ENCODE measurements around the gene CXCR5.

Gene CXCR5

DNA sequence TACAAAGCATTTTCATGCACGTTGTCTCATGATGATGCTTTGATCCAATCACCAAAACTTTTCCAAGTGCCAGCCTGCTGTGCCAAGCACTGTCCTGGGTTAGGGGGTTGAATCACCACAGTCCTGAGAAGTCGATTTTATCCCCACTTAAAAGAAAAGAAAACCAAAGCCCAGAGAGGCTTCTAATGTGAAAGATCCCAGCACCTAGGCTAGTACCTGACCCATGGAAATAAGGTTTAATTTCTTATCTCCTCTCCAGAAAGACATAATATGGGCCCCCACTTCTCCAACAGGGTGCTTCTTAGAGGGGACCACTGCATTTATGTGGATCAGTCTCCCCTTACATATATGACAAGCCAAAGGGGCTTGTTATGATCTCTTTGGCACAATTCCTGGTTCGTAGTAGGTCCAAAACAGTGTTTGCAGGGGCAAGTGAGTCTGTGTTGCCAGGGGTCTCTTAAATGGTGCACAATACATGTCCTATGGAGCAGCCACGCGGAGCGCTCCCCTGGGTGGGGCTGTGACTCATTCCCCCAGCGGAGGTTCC, 43.9 kb downstream of the CXCR5 start:
- no peak for DNase-seq (ENCODE audit: low read depth)

DNA sequence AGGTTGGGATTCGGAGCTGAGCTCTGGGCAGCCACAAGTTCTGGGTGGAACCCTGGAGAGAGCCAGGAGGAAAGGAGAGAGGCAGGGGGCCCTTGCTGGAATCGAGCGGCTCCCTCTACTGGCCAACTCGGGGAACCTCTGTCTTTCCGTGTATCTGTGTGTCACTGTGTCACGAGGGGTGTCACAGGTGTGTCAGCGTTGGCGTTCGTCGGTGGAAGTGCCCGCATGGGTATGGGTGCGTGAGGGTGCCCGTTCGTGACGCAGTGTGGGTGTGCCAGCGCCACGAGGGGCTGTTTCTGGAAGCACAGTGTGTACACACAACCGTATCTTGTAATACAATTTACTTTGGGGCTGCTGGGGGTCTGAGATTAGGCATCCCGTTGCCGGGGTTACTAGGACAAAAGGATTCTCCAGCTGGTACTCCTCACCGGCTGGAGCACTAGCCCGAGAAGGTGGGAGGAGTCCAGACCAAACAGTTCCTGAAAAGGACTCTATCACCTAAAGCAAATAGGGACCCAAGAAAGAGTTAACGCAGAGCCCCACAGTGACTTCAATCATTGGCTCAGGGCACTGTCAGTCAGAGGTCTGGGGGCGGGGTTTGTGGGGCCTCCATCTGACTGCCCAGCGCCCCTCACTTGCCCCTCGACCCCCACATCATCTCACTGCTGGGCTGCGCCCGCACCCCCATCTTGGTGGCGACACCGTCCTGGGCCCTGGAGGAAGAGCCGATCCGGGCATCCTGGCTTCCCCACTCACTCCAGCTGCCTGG, 44.6 kb downstream of the CXCR5 start:
- no peak for DNase-seq (ENCODE audit: low read depth)

DNA sequence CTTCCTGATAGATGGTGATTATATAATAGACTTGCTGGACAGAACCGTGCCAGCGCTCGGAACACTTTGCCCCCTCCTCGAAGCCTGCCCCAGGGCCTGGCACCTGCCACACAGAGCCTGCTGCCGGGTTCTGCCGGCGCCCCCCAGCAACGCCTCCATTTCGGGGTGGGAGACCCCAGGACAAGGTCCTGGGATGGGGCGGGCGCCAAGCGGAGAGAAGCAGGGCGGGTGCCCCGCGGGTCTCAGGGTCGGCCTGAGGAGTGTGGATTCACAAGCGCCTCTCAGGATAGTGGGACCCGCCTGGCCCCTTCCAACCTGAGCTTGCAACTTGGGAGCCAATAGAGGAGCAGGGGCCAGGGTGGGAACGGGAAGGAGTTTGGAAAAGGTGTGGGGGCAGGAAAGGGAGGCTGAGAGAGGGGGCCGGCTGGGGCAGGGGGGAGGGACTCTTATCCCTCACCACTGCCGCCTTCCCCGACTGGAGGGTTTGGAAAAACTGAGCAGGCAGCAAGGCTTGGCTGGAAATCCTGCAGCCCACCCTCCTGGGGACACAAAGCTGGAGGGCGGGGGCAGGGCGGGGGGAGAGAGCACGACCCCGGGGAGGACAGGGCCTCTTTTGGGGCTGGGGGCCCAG, 45.3 kb downstream of the CXCR5 start:
- no peak for DNase-seq (ENCODE audit: low read depth)

DNA sequence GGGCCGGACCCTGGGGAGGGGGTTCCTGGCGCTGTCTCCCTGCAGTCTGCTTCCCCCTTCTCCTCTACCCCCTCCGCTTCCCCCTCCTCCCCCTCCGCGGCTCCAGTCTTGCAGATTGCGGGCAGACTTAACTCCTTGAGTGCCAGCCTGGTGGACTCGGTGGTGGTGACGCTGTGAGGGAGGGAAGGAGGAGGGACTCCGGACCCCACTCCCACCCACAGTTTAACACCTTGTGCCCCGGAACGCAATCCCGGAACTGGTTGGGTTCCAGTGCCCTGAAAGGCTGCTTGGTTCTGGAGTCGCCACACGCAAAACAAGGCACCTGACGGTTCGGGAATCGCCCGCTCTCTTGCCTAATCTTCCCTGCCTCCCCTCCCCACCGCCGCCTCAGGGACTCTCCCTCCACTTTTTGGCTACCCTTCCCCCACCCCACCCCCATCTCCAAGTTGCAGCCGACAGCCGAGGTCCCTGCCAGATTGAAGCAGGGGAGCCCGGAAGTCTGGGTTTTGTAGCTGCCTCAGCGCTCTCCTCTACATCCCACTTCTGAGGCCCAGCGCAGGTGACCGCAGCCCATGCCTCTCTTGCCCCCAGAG, 45.9 kb downstream of the CXCR5 start:
- DNase-seq (ENCODE audit: low read depth): no peak

DNA sequence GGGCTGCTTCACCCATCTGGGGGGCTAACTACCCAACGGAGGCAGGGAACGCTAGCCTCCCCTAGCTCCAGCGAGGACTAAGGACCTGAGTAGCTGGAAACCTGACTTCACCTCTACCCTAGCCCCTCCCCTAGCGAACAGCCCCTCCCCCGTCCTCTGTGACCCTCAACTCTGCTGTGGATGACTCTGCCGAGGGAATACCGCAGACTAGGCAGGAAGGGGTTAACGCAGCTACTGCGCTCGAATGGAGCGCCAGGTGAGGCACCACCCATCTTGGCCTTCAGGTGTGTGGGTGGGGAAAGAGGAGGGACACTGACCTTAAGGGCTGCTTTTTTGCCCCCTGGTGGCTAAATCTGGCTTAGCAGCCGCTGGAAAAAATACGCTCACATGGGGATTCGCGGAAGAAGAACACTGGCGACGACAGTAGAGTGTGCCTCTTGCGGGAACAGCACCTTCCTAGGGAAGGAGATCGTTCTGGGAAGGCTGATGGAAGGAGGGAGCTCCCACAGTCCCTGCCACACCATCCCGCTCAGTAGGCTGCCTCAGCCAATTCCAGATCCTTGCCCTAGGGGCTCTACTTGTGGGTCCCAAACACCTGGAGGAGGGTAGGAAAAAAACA, 46.5 kb downstream of the CXCR5 start:
- DNase-seq (ENCODE audit: low read depth): no peak

DNA sequence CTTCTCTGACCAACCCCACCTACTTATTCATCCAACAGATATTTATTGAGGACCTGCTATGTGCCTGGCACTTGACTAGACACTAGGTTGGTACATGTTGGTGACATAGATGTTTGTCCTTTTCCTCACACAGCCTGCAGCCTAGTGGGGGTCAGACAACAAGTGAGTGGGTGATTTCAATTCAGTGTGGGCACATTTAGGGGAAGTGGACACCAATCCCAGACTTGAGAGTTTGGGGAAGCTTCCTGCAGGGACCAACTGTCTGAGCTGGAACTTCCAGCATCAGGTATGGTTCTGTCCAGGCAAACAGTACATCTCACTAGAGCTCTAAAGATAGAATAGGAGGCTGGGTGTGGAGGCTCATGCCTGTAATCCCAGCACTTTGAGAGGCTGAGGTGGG, 47.9 kb downstream of the CXCR5 start:
- DNase-seq (ENCODE audit: low read depth): no peak

DNA sequence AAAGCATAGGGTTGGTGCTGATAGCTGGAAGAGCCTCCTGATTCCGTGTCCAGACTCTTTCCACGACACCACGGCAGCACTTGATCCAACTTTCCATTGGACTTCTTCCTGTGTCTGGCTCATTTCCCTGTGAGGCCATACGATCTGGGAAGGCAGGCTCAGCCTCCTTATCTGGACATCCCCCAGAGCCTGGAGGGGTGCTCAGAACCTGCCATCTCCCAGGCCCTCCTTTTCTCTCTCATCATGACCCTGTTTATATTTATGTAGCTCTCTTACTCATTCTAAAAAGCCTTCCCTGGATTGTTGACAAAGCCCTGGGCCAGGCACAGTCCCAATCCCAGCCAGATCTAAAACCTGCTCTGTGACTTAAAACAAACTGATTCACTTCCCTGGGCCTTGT, 49.8 kb downstream of the CXCR5 start:
- DNase-seq (ENCODE audit: low read depth): no peak

DNA sequence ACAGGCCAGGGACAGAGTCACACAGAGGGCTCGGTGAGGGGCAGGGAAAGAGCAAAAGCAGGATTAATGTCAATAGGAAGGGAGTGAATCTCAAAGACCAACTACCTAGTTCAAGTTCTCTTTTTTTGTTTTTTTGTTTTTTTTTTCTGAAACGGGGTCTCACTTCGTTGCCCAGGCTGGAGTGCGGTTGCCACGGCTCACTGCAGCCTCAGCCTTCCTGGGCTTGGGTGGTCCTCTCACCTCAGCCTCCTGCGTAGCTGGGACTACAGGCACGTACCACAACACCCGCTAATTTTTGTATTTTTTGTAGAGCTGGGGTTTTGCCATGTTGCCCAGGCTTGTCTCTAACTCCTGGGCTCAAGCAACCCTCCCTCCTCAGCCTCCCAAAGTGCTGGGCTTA, 51.7 kb downstream of the CXCR5 start:
- no peak for DNase-seq (ENCODE audit: low read depth)

DNA sequence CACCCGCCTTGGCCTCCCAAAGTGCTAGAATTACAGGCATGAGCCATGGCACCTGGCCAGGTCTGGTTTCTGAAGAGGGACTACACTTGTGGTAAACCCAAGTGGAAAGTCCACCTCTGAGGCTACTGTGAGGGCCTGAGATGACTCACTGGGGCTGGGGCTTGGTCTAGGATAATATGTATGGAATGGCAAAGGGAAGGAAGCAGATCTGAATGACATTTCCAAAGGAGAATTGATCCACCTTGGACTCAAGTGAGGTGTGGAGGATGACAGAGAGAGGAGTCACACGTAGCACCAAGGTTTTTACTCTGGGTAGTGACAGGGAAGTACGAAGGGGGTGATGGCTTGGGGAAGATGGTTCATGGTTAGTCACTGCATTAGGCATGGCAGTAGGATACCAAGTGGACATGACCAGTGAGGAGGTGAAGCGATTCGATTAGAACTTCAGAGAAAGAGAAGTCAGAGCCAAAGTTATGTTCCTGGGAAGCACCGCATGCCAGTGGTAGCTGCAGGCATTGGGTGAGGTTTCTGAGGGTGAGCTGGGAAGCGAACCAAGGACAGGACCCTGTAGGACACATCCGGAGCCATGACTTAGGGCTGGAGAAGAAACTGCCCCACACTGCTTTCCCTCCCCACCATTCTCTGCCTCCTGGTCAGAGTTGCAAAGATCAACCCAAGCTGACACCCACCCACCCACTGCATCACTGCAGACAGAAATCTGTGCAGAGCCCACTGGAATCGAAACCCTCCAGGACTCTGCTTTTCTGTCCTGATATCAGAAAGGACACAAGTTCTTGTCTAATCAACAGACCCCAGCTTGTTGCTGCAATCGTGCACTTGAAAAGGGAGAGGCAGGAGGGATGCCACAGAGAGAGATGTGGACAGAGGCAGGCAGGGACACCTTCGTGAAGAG, 55.1 kb downstream of the CXCR5 start:
- no peak for DNase-seq (ENCODE audit: low read depth)

DNA sequence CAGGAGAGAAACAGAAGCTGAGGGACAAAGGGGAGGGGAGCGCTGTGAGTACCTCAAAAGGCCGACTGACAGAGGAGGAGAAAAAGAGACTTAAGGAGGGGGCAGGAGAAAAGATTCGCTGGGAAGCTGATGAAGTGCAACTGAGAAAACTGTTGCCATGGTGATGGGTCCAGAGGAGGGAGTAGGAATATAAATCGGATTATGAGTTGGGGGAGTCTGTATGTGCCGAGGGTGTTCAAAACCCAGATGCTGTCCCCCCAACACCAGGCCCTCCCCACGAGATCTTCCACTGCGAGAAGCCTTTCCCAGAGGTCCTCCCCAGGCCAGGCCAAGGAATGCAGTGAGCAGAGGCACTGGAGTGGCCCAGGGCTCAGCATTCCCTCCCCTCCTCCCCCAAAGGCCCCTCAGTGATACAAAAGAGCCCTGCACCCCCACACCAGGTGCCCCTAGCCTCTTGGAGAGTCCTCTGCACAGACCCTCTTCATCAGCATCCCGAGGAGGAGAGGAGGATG, 55.8 kb downstream of the CXCR5 start:
- no peak for DNase-seq (ENCODE audit: low read depth)

DNA sequence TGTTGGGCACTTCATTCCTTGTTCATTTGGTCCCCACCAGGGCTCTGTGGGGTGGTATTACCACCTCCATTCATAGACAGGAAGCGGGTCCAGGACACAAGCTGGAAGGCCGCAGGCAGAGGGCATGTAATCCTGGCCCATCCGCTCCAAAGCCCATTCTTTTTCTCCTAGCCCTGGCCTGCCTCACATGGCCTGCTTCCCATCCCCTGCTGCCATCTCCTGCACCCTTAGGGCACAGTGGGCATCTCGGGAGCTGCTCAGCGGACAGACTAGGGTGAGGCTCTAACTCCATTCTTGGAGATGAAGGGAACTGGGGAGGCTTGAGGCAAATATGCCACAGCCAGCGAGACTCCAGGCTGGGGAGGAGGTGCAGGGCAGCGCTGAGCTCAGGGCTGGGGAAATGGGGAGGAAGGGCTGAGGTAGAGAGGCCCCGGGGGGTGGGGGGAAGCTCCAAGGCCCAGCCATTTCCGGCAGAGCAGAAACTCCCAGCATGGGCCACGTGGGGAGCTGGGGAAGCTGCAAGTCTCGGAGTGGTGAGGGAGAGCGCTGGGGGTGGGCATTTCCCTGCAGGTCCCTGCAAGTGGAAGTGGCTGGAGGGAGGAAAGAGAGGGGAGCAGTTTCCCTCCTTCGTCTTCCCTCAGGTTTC, 56.4 kb downstream of the CXCR5 start:
- no peak for DNase-seq (ENCODE audit: low read depth)

DNA sequence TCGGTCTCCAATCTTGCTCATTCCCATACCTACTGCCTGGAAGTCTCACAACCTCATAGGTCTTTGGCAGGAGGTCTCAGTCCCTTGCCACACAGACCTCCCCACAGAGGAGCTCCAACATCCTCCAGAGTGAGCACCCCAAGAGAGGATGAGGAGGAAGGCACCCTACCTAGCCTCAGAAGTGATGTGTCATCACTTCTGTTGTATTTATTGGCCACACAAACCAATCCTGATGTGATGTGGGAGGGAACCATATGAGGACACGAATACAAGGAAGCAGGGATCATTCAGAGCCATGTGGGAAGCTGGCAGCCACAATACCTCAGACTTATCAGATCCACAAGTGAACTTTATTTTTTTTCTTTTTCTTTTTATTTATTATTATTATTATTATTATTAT, 63.4 kb downstream of the CXCR5 start:
- no peak for DNase-seq (ENCODE audit: low read depth)

All from non-pigmented ciliary epithelial cell (primary cell).